ENCODE data around the gene RASSF8. TPM values are rescaled to one million over a fixed set of nuclear protein-coding genes. Genes with fewer than 3 reads are reported as not detected.

RASSF8 gene
- total and polyA plus RNA-seq, 10 donors: 1.4 to 38.0 (median 10.9) TPM

DNA sequence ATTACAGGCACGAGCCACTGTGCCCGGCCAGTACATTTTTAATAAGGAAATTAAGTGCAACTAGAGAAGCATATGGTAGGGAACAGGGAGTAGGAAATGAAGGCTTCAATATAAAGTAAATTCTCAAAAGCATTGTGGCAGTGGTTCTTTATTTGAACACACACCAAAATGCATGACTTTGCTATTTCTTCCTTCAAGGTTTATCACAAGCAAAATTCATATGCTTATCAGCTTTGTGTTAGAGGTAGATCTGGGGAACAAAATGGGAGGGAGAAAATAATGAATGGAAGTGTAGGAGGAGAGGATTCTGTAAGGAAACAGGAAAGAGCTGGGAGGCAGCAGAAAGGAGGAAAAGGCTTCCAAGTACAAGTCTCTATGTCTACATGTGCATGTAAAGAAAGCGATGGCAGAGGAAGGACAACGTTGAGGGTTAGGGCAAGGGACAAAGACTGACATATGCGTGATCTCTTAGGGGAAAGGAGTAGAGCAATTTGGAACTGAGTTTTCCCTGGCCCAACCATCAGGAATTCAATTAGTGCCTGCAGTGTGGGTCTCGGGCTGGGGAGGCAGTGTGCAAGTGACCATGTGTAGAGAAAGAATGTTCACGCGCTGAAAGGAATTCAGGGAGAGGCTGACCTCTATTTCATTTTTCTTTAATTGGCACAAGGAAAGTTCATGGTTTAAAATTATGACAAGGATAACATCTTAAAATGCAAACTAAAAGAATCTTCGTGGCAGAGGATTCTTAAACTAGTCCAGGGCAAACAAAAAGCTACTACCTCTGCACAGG, 22.9 kb upstream of the RASSF8 start:
- H3K36me3 ChIP-seq: no peaks in the 10 kb centered on the region
- H3K27me3 ChIP-seq (replicated peaks in 1 of 7): no peaks in the 10 kb centered on the region
- 74 to 84% (median 76%) methylated on average over 9 of the region's 9 CpGs for WGBS, 5 donors
- no peak for DNase-seq
- H3K27ac ChIP-seq: no peak overlapping the region
- no peaks in the 10 kb centered on the region for H3K9me3 ChIP-seq
- H3K4me3 ChIP-seq: no peak overlapping the region
- intact Hi-C loops (cut with DNase I; ENCODE audit: low total_unique reads): no loop called here
- H3K4me1 ChIP-seq: no peaks in the 10 kb centered on the region
- TF ChIP-seq POLR2AphosphoS5 (IDR thresholded peaks at IDR 0.05) (no peak), POLR2A (IDR thresholded peaks at IDR 0.05) (no peak)
- TF ChIP-seq, protein P1, sequence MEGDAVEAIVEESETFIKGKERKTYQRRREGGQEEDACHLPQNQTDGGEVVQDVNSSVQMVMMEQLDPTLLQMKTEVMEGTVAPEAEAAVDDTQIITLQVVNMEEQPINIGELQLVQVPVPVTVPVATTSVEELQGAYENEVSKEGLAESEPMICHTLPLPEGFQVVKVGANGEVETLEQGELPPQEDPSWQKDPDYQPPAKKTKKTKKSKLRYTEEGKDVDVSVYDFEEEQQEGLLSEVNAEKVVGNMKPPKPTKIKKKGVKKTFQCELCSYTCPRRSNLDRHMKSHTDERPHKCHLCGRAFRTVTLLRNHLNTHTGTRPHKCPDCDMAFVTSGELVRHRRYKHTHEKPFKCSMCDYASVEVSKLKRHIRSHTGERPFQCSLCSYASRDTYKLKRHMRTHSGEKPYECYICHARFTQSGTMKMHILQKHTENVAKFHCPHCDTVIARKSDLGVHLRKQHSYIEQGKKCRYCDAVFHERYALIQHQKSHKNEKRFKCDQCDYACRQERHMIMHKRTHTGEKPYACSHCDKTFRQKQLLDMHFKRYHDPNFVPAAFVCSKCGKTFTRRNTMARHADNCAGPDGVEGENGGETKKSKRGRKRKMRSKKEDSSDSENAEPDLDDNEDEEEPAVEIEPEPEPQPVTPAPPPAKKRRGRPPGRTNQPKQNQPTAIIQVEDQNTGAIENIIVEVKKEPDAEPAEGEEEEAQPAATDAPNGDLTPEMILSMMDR (IDR thresholded peaks at IDR 0.05 in 8 of 11, conservative IDR thresholded peaks at IDR 0.05 in 3 of 11): no peak

DNA sequence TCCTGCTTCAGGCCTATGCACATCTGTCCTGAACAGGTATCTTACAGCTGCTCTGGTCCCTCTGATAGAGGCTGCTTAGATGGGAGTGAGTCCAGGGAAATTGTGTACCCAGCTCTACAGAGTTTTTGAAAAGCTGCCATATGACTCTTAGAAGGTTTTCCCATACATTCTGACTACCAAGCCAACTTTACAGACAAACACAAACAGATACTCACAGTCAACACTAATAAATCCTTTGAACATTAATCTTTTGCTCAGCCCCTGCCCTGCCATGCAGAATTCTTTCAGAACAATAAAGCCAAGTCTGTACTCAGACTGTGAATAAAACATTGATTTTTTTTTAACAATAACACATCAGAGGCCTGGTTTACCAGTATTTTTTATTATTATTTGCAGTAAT, 21.4 kb upstream of the RASSF8 start:
- DNase-seq: no peak
- H3K4me1 ChIP-seq: no peaks in the 10 kb centered on the region
- H3K36me3 ChIP-seq: no peaks in the 10 kb centered on the region
- H3K27ac ChIP-seq: no peak overlapping the region
- intact Hi-C loops (cut with DNase I; ENCODE audit: low total_unique reads): no loop called here
- no peak overlapping the region for H3K4me3 ChIP-seq
- no peaks in the 10 kb centered on the region for H3K27me3 ChIP-seq (replicated peaks in 1 of 7)
- TF ChIP-seq, protein P1 (IDR thresholded peaks at IDR 0.05 in 8 of 11, conservative IDR thresholded peaks at IDR 0.05 in 3 of 11): no peak
- no peak for TF ChIP-seq POLR2A (IDR thresholded peaks at IDR 0.05)
- TF ChIP-seq POLR2AphosphoS5 (IDR thresholded peaks at IDR 0.05): no peak
- H3K9me3 ChIP-seq: no peaks in the 10 kb centered on the region

DNA sequence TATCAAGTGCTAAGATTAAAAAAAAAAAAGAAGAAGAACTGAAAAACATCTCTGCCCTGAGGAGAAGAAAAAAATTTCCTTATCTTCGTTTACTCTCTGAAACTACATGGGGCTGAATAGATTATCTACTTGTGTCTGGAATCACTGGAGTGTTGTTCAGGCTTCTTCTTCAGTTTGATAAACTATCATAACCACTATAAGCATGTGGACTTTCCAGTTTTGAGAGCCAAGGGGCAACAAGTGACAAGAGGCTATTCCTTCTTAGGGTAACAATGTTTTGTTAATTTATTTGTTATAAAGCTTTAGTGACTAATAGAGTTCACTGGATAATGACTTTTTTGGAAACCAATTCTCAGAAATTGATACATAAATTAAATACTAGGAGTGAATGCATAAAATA, 19.9 kb upstream of the RASSF8 start:
- WGBS, 5 donors: 44 to 76% (median 68%) methylated on average over 1 of the region's 1 CpG

GRCh38 chr12:25939606-25940005, 18.9 kb upstream of the RASSF8 start:
- TF ChIP-seq POLR2A (IDR thresholded peaks at IDR 0.05) (no peak), POLR2AphosphoS5 (IDR thresholded peaks at IDR 0.05) (no peak)
- TF ChIP-seq, protein P1 (IDR thresholded peaks at IDR 0.05 in 8 of 11, conservative IDR thresholded peaks at IDR 0.05 in 3 of 11): no peak
- Histone ChIP-seq H3K27me3 (replicated peaks in 1 of 7) (no peaks in the 10 kb centered on the region), H3K4me3 (no peak overlapping the region), H3K9me3 (no peaks in the 10 kb centered on the region), H3K4me1 (no peaks in the 10 kb centered on the region), H3K36me3 (no peaks in the 10 kb centered on the region), H3K27ac (no peak overlapping the region)
- no peak for DNase-seq
- WGBS, 5 donors: 85 to 96% (median 94%) methylated on average over 2 of the region's 2 CpGs
- intact Hi-C loops (cut with DNase I; ENCODE audit: low total_unique reads): no loop called here

More for the DNA sequence above, 19.9 kb upstream of the RASSF8 start:
- no peaks in the 10 kb centered on the region for H3K27me3 ChIP-seq (replicated peaks in 1 of 7)
- H3K27ac ChIP-seq: no peak overlapping the region
- no peak for DNase-seq
- H3K4me1 ChIP-seq: no peaks in the 10 kb centered on the region
- H3K36me3 ChIP-seq: no peaks in the 10 kb centered on the region
- no peaks in the 10 kb centered on the region for H3K9me3 ChIP-seq
- H3K4me3 ChIP-seq: no peak overlapping the region
- intact Hi-C loops (cut with DNase I; ENCODE audit: low total_unique reads): no loop called here
- no peak for TF ChIP-seq POLR2AphosphoS5 (IDR thresholded peaks at IDR 0.05)
- TF ChIP-seq, protein P1 (IDR thresholded peaks at IDR 0.05 in 8 of 11, conservative IDR thresholded peaks at IDR 0.05 in 3 of 11): no peak
- no peak for TF ChIP-seq POLR2A (IDR thresholded peaks at IDR 0.05)

Measured in spleen (tissue), 11 donors.